GM21423 (cell line): ENCODE results near the gene SCCPDH.
A peak's percentile ranks its signal among the peaks of the same experiment; 100 is the strongest.

Experiments
- ATAC-seq: cut with Tn5 transposase; IDR thresholded peaks from one replicate; pipeline ENCODE4 v1.9.1; 2021; ENCODE audit warnings: mild to moderate bottlenecking, moderate library complexity; ENCODE audit not compliant: unreplicated experiment

The SCCPDH gene

DNA sequence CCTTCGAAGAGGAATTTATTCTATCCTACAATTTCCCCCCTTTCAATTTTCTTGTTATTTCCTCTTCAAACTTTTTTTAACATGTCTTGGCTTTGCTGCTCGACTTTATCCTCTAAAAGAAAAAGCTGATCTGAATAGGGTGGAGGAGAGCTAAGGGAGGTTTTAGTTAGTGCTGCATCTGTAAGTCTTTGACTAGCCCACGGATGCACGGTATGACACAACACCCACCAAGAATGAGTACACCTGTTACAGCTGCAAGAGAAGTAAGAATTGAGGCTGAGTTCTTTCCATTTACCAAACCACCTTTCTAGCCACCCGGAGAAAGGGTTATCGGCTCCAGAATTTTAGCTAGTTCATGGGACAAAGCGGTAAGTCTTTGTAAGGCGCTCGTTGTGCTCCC, 23.8 kb downstream of the SCCPDH start:
- no peak for ATAC-seq

DNA sequence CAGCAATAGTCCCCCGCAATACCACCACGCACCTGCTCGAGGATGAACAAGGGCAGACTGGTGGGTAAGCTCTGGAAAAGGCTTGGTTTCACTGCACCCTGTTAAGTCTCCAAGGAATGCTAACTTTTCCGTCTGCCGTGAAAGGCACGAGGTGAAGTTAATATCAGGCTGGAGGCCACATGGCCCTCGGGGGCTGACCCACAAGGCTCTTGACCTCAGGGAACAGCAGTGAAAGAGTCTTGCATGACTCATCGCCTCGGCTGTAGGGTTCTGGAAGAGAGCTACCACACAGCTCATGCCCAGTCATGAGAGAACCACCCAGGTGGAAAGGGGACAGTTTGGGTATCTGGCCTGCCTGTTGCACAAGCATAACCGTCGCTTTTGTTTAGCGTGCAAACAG, 24.7 kb downstream of the SCCPDH start:
- no peak for ATAC-seq

DNA sequence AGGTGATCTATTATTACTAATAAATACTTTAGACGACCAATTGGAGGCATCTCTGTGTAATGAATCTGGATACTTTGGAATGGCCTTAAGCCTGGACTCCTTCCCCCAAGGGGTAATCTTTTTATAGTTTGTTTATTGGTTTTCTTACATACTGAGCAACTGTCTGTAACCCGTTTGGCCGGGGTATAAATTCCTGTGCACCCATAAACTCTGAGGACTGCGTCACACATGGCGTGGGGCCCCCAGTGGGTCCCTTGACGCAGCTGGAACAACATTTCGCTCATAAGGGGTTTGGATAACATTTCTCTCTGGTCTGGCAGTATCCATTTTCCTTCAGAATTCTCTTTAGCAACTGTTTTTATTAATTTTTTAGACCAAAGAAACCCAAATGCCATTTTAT, 26.5 kb downstream of the SCCPDH start:
- ATAC-seq: no peak

DNA sequence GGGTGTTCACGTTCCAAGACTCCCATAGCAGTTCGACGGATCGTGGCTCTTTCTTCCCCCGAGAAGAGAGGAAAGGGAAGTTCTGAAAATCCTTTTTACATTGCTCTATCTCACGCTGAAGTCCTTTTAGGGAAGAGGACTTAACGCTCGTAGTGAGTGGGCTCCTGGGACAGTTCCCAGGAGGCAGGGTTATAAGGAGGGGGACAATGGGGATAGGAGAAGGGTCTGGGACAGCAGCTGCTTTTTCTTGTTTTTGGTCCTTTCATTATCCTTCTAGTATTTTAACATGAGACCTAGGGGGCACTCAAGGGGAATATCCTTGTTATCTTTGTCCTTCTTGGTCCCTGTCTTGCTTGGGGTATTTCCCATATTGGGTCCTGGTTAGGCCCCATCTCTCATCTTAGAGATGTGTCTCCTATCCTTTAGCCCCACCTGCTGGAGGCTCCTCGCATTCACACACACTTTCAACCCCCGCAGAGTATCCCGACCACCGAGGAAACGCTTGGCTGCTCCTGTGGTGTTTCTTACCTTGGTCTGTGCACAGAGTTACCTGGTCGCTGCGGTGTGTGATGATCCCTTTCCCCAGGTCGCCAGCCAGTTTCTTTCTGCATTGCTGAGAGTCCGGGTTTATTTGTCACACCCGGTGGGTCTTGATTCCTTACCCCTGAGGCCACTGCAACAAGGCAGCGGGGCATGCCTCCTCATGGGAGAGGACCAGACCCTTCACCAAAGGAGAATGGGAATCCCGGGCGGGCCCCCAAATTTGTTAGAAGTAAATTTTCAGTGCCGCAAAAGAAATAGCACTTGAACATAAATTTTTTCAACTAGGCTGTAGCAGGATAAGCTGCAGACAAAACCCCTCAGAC, 29.7 kb downstream of the SCCPDH start:
- ATAC-seq: peak; percentile 84

DNA sequence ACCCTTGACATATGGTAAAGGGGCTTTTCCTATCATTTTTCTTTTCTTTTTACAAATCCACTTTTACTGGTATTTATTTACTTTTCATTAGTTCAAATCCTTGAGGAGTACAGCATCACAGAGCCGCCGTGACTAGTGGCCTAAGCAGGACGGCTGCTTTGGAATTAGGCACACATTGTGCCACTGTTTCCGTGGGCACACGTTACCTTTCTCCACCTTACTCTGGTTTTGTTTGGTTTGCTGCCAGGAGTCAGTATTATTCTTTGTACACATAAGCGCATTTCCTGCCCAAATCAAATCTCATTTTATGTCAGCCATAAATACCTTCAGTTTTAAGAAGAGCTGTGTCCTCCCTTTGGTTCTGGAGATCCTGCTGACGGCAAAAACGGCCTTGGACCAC, 31.2 kb downstream of the SCCPDH start:
- ATAC-seq: no peak

DNA sequence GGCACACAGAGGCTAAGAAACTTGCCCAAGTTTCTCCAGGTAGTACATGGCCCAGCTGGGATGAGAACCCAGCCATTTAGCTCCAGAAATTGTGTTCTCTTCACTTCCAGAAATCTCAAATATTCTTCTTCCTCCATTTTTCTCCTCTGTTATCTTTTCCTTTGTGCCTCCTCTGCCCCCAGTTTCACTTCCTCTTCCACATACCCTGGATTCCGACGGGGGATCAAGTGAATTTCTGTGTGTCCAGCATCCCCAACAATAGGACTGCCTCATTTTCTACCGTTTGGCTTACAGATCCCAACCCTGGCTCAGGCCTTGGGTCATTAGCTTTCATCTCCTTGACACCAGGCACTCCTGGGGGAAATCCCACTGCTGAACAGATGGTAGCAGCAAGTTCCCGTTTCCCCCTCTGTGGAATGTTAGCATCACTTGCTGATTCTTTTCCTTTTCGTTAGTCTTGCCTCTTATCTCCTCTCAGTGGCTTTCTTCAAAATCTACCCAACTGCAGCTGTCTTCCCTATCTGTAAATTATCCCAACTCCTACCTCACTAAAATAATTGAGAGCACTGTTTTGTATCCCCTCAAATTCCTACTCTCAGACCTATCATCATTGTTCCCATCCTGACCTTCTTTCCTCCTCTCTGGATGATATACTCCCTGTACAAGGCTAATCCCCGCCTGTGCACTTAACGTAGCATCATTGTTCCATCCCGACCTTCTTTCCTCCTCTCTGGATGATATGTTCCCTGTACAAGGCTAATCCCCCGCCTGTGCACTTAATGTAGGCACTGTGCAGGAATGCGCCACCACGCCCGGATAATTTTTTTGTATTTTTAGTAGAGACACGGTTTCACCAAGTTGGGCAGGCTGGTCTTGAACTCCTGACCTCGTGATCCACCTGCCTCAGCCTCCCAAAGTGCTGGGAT, 36.5 kb downstream of the SCCPDH start:
- no peak for ATAC-seq

DNA sequence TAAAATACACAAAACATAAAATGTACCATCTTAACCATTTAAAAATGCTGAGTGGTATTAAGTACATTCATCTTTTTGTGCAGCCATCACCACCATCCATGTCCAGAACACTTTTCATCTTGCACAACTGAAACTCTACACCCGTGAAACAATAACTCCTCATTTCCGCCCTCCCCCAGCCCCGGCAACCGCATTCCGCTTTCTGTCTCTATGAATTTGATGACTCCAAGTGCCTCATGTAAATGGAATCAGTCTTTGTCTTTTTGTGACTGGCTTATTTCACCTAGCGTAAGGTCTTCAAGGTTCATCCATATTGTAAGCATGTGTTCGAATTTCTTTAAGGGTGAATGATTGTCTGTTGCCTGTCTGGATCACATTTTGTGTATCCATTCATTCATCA, 37.2 kb downstream of the SCCPDH start:
- ATAC-seq: no peak

DNA sequence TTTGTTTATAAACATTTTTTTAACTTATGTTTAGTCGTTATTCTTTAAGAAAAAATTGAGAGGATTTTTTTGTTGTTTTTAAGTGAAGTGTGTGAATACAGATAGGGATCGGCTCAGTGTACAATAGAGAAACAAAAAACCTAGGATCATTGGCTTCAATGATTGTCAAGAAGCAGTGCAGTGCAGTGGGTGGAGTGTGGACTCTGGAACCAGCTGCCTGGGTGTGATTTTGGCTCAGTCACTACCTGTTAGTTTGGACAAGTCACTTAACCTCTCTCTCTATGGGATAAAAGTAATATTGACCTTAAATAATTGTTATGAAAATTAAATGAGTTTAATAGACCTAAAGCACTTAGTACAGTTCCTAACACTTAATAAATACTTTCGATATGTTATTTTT, 41.3 kb downstream of the SCCPDH start:
- ATAC-seq: no peak

DNA sequence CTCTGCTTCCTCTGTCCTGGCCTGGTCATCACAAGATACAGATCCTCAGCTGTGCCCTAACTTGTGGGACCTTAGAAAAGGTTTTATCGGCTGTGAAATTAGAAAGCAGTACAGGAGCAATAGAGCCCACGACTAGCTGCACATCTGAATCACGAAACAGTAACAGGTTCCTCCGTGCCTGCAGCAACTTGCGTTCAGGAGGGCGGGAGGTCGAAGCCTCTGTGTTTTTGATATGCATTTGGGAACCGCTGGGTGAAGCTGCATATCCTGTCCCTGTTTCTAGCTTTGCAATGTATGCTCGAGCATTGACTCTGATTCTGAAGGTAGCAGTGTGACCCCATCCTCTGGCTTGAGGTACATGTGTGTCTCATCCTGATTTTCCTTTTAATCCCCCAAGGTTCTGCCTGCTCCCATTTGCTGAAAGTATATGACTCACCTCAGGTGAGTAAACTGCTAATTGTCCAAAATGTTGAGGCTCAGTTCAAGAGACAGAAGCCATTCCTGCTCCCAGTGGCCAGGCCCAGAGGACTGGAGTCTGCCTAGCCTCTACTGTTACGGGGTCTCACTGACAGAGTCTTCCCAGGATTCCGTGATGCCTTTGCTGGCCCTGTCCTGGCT, 44.3 kb downstream of the SCCPDH start:
- ATAC-seq: no peak

DNA sequence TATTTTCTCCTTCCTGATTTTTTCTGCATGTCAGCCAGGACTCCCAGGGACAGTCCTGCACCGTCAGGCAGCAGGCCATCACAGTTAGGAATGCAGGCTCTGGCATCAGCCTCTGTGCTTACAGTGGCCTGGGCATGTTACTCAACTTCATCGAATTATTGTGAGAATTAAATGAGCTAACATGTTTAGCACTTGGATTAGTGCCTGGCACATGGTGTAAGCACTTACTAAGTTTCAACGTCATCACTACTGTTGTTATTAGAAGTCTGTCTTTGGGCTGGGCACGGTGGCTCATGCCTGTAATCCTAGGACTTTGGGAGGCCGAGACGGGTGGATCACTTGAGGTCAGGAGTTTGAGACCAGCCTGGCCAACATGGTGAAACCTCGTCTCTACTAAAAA, 45.1 kb downstream of the SCCPDH start:
- no peak for ATAC-seq

DNA sequence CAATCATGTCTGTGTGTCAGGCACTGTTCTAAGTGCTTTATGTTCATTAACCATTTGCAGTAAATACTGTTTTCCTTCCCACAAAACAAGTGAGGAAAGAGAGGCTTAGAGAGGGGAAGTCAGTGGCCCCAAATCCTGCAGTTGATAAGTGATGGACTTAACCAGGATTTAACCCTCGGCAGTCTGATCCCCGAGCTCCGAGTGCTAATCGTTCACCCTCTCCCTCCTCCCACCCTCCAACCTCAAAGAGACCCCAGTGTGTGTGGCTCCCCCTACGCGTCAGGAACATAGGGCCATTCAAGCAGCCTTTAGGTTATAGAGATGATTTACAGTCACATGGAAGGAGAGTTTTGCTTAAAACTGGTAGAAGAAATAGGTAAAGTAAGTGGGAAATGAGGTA, 47.2 kb downstream of the SCCPDH start:
- ATAC-seq: no peak

DNA sequence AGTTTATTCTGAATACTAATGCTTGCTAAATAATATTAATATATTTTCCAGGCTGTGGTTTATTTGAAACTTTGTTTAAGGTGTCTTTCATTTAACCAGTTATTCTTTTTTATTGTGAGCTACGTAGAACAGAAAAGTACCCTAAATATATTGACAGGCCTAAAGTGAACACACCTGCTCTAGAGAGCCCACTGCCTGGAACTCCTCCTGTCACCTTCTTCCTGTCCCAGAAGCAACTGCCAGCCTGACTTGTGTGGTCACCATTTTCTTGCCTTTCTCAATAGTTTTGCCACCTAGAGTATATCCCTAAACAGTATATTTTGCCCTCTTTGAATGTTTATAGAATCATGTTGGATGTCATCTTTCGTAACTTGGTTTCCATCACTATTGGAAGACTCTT, 48.5 kb downstream of the SCCPDH start:
- no peak for ATAC-seq

DNA sequence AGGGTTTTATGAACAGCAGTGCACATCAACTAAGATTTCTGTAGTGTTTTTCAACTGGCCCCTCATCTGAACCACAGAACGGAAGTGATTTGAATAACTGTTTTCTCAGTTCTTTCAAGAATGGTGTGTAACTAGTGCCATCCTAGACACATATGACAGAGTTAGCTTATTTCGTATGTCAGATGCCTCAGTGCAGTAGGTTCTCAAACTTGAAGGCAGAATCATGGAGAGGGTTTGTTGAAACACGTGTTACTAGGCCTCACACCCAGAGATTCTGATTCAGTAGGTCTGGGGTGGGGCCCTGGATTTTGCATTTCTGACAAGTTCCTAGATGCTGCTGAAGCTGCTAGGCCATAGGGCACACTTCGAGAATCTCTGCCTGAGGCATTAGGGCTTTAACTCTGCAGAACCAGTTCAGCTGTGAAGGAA, 49.0 kb downstream of the SCCPDH start:
- peak; percentile 99 for ATAC-seq

DNA sequence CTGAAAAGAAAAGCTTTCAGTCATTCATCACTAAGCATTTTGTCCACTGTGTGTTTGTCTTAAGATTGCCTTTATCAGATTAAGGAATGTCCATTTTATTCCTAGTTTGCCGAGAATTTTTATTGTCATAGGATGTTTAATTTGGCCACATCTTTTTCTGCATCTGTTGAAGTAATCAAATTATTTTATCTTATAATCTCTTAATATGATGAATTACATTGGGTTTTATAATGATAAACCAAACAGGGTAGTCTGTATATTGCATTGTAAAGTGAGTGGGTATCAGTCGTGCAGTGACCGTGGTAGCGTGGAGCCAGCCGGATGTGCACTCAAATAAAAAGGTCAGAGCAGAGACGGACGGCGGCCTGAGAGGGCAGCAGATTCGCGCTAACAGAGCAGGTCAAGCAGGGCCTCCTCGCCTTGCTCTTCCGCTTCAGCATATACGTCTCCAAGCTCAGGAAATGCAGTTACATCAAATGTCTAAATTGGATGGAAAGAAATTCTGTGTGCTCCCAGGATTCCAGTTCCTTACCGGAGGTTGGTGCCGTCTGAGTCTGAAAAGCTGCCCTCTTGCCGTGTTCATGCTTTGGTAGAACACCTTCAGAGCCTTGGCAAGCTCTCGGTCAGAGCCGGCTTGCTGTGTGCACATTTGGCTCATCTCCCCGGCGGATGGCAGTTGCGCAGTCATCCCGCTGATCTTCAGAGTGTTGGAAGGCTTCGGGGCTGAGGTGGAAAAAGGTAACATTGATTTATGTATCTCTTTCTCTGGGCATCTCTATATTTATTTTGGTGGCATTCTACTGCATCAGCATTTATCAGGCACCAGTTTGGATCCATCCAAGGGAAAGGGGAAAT, 51.5 kb downstream of the SCCPDH start:
- no peak for ATAC-seq

DNA sequence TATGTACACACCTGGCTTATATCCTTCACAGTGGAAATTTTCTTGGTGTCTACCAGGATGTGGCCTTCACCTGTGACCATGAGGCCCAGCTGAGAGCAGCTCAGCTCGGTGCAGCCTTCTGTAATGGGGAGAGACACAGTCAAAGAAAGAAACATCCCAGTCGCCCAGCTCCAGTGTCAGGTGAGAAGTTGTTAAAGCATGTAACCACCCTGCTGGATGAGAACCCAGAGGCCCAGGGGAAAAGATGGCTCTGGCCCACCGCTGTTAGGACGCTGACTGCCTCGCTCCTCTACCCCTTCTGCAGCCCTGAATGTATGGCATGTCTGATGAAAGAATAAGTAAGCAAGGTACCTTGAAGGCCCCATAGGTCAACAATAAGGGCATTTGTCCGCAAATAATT, 52.7 kb downstream of the SCCPDH start:
- ATAC-seq: no peak

DNA sequence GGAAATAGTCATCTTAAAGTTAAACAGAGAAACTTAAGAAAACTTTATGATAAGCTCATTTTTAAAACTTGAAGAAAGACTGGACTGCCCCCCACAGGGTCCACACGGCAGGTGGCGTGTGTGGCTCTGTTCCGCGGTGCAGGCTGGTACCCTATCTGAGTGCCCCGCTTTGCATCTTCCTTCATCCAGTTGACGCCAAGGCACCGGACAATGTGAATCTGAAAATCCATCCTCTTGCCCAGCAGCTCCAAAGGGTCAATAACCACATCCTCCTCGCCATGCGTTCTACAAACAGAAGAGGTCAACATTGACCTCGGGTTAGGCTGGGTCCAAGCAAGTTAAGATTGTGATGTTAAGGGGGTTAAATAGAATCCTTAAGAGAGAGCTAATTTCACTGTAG, 54.5 kb downstream of the SCCPDH start:
- no peak for ATAC-seq

DNA sequence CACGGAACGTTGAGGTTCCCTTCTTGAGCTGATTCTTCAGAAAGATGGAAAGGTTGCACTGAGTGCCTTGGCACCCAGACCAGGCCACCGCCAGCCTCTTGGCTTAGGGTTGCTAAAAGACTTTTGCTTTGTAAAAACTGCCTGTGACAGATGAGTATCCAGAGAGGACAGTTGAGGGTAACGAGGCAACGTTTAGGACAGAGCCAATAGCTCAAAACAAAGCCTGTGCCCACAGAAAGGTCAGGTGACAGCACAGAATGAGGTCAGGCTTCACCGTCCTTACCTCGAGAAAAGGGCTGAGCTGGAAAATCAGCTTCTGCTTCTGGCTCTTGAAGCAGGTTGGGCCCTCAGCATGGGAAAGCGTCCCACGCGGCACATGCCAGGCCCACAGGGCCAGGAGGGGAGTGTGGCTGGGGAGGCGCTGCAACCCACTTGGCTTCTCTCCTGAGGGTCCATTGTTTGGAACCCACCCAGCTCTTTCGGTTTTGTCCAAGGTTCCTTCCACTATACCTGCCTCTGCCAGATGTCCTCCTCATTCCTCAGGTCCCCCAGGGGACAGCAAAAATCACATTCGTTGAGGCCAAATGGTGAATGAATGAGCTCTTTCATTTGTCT, 55.5 kb downstream of the SCCPDH start:
- no peak for ATAC-seq

DNA sequence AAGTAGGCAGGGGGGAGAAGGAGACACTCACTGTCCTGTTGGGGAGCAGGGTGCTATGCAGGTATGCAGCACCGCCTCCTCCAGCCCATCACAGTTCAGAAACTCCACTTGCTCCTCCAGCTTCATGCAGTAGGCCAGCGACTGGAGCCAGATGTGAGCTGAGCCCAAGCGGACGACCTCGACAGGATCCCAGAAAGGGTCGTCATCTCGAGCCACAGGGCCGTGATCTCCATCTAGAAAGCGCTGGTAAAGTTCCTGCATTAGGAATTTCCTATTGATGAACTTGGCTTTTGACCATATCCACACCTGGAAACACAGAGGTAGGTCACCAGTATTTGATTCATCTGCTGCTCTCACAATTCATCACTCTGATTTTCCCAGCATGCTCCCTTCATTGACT, 56.1 kb downstream of the SCCPDH start:
- no peak for ATAC-seq

DNA sequence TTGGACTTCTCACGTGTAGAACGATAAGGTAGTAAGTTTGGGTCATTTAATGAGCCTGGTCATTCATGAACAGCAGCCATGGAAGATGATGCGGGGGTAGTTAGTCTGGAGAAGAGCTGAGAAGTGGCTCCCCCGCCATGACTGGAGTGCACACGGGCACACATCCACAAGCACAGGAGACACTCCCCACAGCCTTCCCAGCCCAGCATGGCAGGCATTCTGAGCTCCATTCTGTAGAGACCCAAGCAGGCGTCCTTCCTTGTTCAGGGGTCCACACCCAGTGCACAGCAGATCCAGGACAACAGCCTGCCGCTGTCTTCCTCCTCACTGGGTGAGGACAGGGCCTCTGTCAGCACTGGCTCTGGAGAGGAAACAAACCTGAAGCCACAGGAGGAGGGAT, 57.0 kb downstream of the SCCPDH start:
- ATAC-seq: no peak
